GM12878 (cell line): Measurements from ENCODE around the gene CASR. TPM values are rescaled to one million over a fixed set of nuclear protein-coding genes. Genes with fewer than 3 reads are reported as not detected.

ENCODE experiments used
- ASH2L ChIP-seq: fragments of 300-600, 200-600 bp; sonication (generic); IDR thresholded peaks from 2 replicates; pipeline ENCODE4 v1.6.1; 2017; ENCODE audit warnings: low read depth, mild to moderate bottlenecking, borderline replicate concordance
- HDGF ChIP-seq: fragments of 450-650 bp; IDR thresholded peaks from 2 replicates; pipeline ENCODE4 v1.6.1; 2016; ENCODE audit warnings: antibody characterized with exemption
- IRF4 ChIP-seq: IDR thresholded peaks from 2 replicates; pipeline ENCODE4 v1.6.1; 2011; ENCODE audit warnings: low read depth, low read length
- ZNF207 ChIP-seq: fragments of 450-650 bp; IDR thresholded peaks from 2 replicates; pipeline ENCODE4 v1.6.1; 2014; ENCODE audit warnings: antibody characterized with exemption, mild to moderate bottlenecking, borderline replicate concordance
- polyA plus RNA-seq, 11 experiments: library from polyadenylated mRNA; depleted of rRNA in 4 of 11; unstranded in 6 of 11; stranded (reverse) in 5 of 11; fragments of >200 nt; fragmentation: Nextera tagmentation in 4 of 11; fragmentation: Illumina TruSeq in 1 of 11; extraction: Ambion mirVana in 4 of 11; extraction: Trizol in 1 of 11; gene quantifications; 1 replicate in 1 of 11; 2 replicates in 10 of 11; pipeline versions ENCODE4 v1.2.1 to v1.2.3, GENCODE V29; 2011 to 2016; ENCODE audit warnings: inconsistent platforms in 2 of 11, missing spikeins in 2 of 11, low read depth in 1 of 11
- total RNA-seq, 4 experiments: library from RNA; depleted of rRNA in 3 of 4; stranded (reverse); fragments of >200 nt in 3 of 4; fragmentation: Illumina TruSeq in 1 of 4; extraction: Trizol in 1 of 4; gene quantifications; 2 replicates each; pipeline versions ENCODE4 v1.2.1 to v1.2.3, GENCODE V29; 2013 to 2021
- TF ChIP-seq, protein P1 (sequence below): fragments of 450-650 bp; formaldehyde crosslinking; IDR thresholded peaks from 2 replicates; pipeline ENCODE4 v1.4.0; 2020; ENCODE audit warnings: mild to moderate bottlenecking, moderate library complexity
- TF ChIP-seq, protein P2 (sequence below): fragments of 450-650 bp; IDR thresholded peaks from 2 replicates; pipeline ENCODE4 v1.6.1; 2018; ENCODE audit warnings: borderline replicate concordance, mild to moderate bottlenecking; ENCODE audit not compliant: partially characterized antibody

CASR gene
- total and polyA plus RNA-seq, 10 of the 15 experiments (the other 5 are each of a cell fraction or from before 2014, with no cell fraction given): 0.04 to 0.37 (median 0.11) TPM

DNA sequence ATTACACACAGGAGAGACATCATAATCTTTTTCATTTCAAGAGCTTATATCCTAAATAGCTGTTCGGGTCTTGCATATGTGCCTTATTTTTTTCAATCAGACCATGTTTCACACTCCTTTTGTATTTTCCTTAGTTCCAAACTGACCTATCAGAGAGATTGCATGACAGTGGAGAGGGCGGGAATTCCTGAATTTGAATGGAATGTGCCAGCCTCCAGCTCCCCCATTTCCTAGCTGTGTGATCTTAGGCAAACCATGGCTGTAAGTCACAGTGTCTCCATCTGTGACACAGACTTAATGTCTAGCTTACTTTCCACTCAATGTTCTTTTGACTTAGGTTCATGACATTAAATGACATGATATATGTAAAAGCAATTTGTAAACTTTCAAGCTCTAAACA lies 79.6 kb downstream of the CASR start (continued):
- TF ChIP-seq, protein P1, sequence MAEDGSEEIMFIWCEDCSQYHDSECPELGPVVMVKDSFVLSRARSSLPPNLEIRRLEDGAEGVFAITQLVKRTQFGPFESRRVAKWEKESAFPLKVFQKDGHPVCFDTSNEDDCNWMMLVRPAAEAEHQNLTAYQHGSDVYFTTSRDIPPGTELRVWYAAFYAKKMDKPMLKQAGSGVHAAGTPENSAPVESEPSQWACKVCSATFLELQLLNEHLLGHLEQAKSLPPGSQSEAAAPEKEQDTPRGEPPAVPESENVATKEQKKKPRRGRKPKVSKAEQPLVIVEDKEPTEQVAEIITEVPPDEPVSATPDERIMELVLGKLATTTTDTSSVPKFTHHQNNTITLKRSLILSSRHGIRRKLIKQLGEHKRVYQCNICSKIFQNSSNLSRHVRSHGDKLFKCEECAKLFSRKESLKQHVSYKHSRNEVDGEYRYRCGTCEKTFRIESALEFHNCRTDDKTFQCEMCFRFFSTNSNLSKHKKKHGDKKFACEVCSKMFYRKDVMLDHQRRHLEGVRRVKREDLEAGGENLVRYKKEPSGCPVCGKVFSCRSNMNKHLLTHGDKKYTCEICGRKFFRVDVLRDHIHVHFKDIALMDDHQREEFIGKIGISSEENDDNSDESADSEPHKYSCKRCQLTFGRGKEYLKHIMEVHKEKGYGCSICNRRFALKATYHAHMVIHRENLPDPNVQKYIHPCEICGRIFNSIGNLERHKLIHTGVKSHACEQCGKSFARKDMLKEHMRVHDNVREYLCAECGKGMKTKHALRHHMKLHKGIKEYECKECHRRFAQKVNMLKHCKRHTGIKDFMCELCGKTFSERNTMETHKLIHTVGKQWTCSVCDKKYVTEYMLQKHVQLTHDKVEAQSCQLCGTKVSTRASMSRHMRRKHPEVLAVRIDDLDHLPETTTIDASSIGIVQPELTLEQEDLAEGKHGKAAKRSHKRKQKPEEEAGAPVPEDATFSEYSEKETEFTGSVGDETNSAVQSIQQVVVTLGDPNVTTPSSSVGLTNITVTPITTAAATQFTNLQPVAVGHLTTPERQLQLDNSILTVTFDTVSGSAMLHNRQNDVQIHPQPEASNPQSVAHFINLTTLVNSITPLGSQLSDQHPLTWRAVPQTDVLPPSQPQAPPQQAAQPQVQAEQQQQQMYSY: no peak
- TF ChIP-seq ASH2L: no peak
- no peak for TF ChIP-seq ZNF207
- no peak for TF ChIP-seq HDGF
- TF ChIP-seq, protein P2, sequence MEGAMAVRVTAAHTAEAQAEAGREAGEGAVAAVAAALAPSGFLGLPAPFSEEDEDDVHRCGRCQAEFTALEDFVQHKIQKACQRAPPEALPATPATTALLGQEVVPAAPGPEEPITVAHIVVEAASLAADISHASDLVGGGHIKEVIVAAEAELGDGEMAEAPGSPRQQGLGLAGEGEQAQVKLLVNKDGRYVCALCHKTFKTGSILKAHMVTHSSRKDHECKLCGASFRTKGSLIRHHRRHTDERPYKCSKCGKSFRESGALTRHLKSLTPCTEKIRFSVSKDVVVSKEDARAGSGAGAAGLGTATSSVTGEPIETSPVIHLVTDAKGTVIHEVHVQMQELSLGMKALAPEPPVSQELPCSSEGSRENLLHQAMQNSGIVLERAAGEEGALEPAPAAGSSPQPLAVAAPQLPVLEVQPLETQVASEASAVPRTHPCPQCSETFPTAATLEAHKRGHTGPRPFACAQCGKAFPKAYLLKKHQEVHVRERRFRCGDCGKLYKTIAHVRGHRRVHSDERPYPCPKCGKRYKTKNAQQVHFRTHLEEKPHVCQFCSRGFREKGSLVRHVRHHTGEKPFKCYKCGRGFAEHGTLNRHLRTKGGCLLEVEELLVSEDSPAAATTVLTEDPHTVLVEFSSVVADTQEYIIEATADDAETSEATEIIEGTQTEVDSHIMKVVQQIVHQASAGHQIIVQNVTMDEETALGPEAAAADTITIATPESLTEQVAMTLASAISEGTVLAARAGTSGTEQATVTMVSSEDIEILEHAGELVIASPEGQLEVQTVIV: no peak
- no peak for TF ChIP-seq IRF4
- TF ChIP-seq, all 136 proteins: peak for 0
